Activated CD4-positive, alpha-beta T cell treated with anti-CD3 and anti-CD28 coated beads, Interleukin-2, Interleukin-4, amounts not matched to agents 100 ng/mL and 50 ng/mL, durations not matched to agents 16 hours and 8 hours (primary cell): Measurements from ENCODE around the gene SRGAP2B.
"Not testable (repeated sequence)": the region's sequence is repeated elsewhere in the genome, so short reads cannot be mapped to it uniquely, and the experiment has no call there.

Source experiments
- DNase-seq: peaks from one replicate; pipeline ENCODE4 v3.0.0-alpha.2; 2020; ENCODE audit warnings: low spot score

Gene SRGAP2B

GRCh38 chr1:145082483-145083255 is 12.5 kb downstream of the SRGAP2B start:
- DNase-seq: not testable (repeated sequence)

GRCh38 chr1:145080193-145080592 is 14.9 kb downstream of the SRGAP2B start:
- not testable (repeated sequence) for DNase-seq

GRCh38 chr1:145079737-145080136 is 15.4 kb downstream of the SRGAP2B start:
- not testable (repeated sequence) for DNase-seq

GRCh38 chr1:145078787-145079370 is 16.2 kb downstream of the SRGAP2B start:
- not testable (repeated sequence) for DNase-seq

- DNase-seq: not testable (repeated sequence)
Observed at GRCh38 chr1:145077872-145078786, 17.0 kb downstream of the SRGAP2B start.

GRCh38 chr1:145076877-145077276 is 18.3 kb downstream of the SRGAP2B start:
- not testable (repeated sequence) for DNase-seq

GRCh38 chr1:145074021-145074559 is 21.0 kb downstream of the SRGAP2B start:
- DNase-seq: not testable (repeated sequence)

- not testable (repeated sequence) for DNase-seq
Observed at GRCh38 chr1:145071569-145071968, 23.6 kb downstream of the SRGAP2B start.

- not testable (repeated sequence) for DNase-seq
Observed at GRCh38 chr1:145066486-145066885, 28.6 kb downstream of the SRGAP2B start.

- not testable (repeated sequence) for DNase-seq
Observed at GRCh38 chr1:145065194-145065826, 29.8 kb downstream of the SRGAP2B start.

- DNase-seq: not testable (repeated sequence)
Observed at GRCh38 chr1:145063941-145064648, 31.0 kb downstream of the SRGAP2B start.

GRCh38 chr1:145063285-145063684 is 31.8 kb downstream of the SRGAP2B start:
- not testable (repeated sequence) for DNase-seq

- DNase-seq: not testable (repeated sequence)
Observed at GRCh38 chr1:145058184-145058583, 36.9 kb downstream of the SRGAP2B start.

- DNase-seq: not testable (repeated sequence)
Observed at GRCh38 chr1:145055217-145055760, 39.8 kb downstream of the SRGAP2B start.

- DNase-seq: not testable (repeated sequence)
Observed at GRCh38 chr1:145053428-145053827, 41.7 kb downstream of the SRGAP2B start.

GRCh38 chr1:145052019-145052776 is 42.9 kb downstream of the SRGAP2B start:
- DNase-seq: not testable (repeated sequence)

GRCh38 chr1:145048181-145048856 is 46.8 kb downstream of the SRGAP2B start:
- not testable (repeated sequence) for DNase-seq

GRCh38 chr1:145047553-145047952 is 47.6 kb downstream of the SRGAP2B start:
- not testable (repeated sequence) for DNase-seq
